GM13977 (cell line): ENCODE data around the gene RAB20.
A peak's percentile ranks its signal among the peaks of the same experiment; 100 is the strongest.

Experiments
- DNase-seq: peaks from one replicate; pipeline ENCODE4 v3.0.0; 2012; ENCODE audit warnings: low spot score
- CTCF ChIP-seq: IDR thresholded peaks from 2 replicates; pipeline ENCODE4 v1.5.1; 2012; ENCODE audit warnings: mild to moderate bottlenecking, control low read depth; ENCODE audit not compliant: insufficient read depth; ENCODE audit errors: extremely low read depth, missing control alignments
- in situ Hi-C: fragments of 300-500 bp; cut with MboI; formaldehyde crosslinking; loops from one replicate; pipeline ENCODE4 v1.12.0; 2022; ENCODE audit warnings: low sequenced_read_pairs, low pct_unique_long_range_greater_than_20kb, mixed read lengths, inconsistent platforms; ENCODE audit not compliant: unreplicated experiment

RAB20 gene

GRCh38 chr13:110531671-110532083, 29.8 kb downstream of the RAB20 start:
- no peak for TF ChIP-seq CTCF
- no peak for DNase-seq
- in situ Hi-C loops, result no loop called here

GRCh38 chr13:110531100-110531499, 30.4 kb downstream of the RAB20 start:
- TF ChIP-seq CTCF, result no peak
- in situ Hi-C loops, result no loop called here
- DNase-seq, result no peak

- no peak for TF ChIP-seq CTCF
- no peak for DNase-seq
- in situ Hi-C loops, result no loop called here
Measured at GRCh38 chr13:110529522-110530311, 31.8 kb downstream of the RAB20 start.

- no peak for TF ChIP-seq CTCF
- in situ Hi-C loops, result no loop called here
- no peak for DNase-seq
Measured at GRCh38 chr13:110528911-110529310, 32.6 kb downstream of the RAB20 start.

- in situ Hi-C loops, result no loop called here
- DNase-seq, result no peak
- TF ChIP-seq CTCF, result no peak
Measured at GRCh38 chr13:110528371-110528770, 33.2 kb downstream of the RAB20 start.

- DNase-seq, result peak; percentile 73
- in situ Hi-C loops, result no loop called here
- peak; percentile 47 for TF ChIP-seq CTCF
Measured at GRCh38 chr13:110525328-110526319, 35.9 kb downstream of the RAB20 start.
